ENCODE results near the gene TPX2.
"Not testable (repeated sequence)": the region's sequence is repeated elsewhere in the genome, so short reads cannot be mapped to it uniquely, and the experiment has no call there.

The TPX2 gene

GRCh38 chr20:31806564-31807355 is 67.7 kb downstream of the TPX2 start:
- H3K36me3 Mint-ChIP-seq: no peaks in the 10 kb centered on the region
- H3K9me3 Mint-ChIP-seq (ENCODE audit: low read depth): no peaks in the 10 kb centered on the region
- H3K4me1 Mint-ChIP-seq (ENCODE audit: low read depth): peaks cover 13% of the 10 kb centered on the region
- no peaks in the 10 kb centered on the region for H3K27me3 Mint-ChIP-seq
- H3K27ac Mint-ChIP-seq: no peak overlapping the region
- no peak overlapping the region for H3K4me3 Mint-ChIP-seq

- H3K27me3 Mint-ChIP-seq: no peaks in the 10 kb centered on the region
- H3K27ac Mint-ChIP-seq: no peak overlapping the region
- no peaks in the 10 kb centered on the region for H3K36me3 Mint-ChIP-seq
- H3K4me3 Mint-ChIP-seq: no peak overlapping the region
- peaks cover 10% of the 10 kb centered on the region for H3K4me1 Mint-ChIP-seq (ENCODE audit: low read depth)
- no peaks in the 10 kb centered on the region for H3K9me3 Mint-ChIP-seq (ENCODE audit: low read depth)
These were observed 69.4 kb downstream of the TPX2 start for GRCh38 chr20:31808481-31808880.

- Mint-ChIP-seq H3K36me3 (no peaks in the 10 kb centered on the region), H3K9me3 (ENCODE audit: low read depth) (no peaks in the 10 kb centered on the region), H3K4me1 (ENCODE audit: low read depth) (no peaks in the 10 kb centered on the region), H3K27ac (no peak overlapping the region), H3K27me3 (no peaks in the 10 kb centered on the region), H3K4me3 (no peak overlapping the region)
These were observed 70.6 kb downstream of the TPX2 start for GRCh38 chr20:31809661-31810060.

- H3K36me3 Mint-ChIP-seq: no peaks in the 10 kb centered on the region
- H3K4me3 Mint-ChIP-seq: no peak overlapping the region
- no peak overlapping the region for H3K27ac Mint-ChIP-seq
- no peaks in the 10 kb centered on the region for H3K4me1 Mint-ChIP-seq (ENCODE audit: low read depth)
- no peaks in the 10 kb centered on the region for H3K27me3 Mint-ChIP-seq
- H3K9me3 Mint-ChIP-seq (ENCODE audit: low read depth): no peaks in the 10 kb centered on the region
These were observed 72.1 kb downstream of the TPX2 start for GRCh38 chr20:31811198-31811597.

- no peaks in the 10 kb centered on the region for H3K27me3 Mint-ChIP-seq
- H3K36me3 Mint-ChIP-seq: no peaks in the 10 kb centered on the region
- no peaks in the 10 kb centered on the region for H3K9me3 Mint-ChIP-seq (ENCODE audit: low read depth)
- H3K27ac Mint-ChIP-seq: no peak overlapping the region
- H3K4me1 Mint-ChIP-seq (ENCODE audit: low read depth): no peaks in the 10 kb centered on the region
- H3K4me3 Mint-ChIP-seq: no peak overlapping the region
These were observed 73.0 kb downstream of the TPX2 start for GRCh38 chr20:31811796-31812728.

- Mint-ChIP-seq H3K9me3 (ENCODE audit: low read depth) (no peaks in the 10 kb centered on the region), H3K4me1 (ENCODE audit: low read depth) (no peaks in the 10 kb centered on the region), H3K27ac (no peak overlapping the region), H3K36me3 (no peaks in the 10 kb centered on the region), H3K4me3 (no peak overlapping the region), H3K27me3 (no peaks in the 10 kb centered on the region)
These were observed 74.5 kb downstream of the TPX2 start for GRCh38 chr20:31813611-31814010.

- not testable (repeated sequence) for H3K27ac Mint-ChIP-seq
These were observed 75.1 kb downstream of the TPX2 start for GRCh38 chr20:31814142-31814541.

DNA sequence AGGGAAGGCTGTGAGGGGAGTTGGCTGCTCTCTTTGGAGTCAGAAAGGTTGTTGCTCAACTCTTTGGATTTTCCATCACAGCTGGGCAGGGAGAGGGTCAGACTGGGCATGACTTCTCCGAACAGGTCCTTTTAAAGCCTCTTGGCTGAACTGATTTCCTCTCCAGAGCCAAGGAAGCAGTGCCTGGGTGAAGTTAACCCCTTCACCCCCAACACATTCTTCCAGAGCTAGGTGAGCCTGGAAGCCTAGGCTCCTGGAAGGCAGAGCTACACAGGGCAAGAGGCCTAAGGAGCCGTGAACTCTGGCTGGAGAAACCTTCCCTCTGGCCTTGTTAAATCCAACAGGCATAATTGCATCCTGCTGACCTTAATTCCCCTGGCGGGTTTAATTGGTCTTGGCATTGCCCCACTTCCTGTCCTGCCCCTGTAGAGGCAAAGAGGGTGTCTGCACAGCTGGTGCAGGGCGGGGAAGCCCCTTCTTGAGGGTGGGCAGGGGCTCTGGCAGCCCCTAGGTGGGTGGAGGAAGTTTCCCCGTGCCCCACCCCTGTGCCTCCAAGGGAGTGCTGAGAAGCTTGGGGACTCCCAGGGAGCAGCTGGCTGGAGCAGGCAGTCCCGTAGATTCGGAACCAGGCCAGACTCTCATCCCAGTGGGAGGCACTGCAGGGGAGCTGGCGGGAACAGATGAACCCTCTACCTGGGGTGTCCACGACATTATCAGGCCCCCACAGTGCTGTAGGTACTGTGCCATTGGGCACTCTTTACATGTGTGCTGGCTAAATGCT is 76.5 kb downstream of the TPX2 start:
- H3K27ac Mint-ChIP-seq: no peak overlapping the region
- no peaks in the 10 kb centered on the region for H3K36me3 Mint-ChIP-seq
- H3K27me3 Mint-ChIP-seq: no peaks in the 10 kb centered on the region
- no peaks in the 10 kb centered on the region for H3K9me3 Mint-ChIP-seq (ENCODE audit: low read depth)
- no peak overlapping the region for H3K4me3 Mint-ChIP-seq
- no peaks in the 10 kb centered on the region for H3K4me1 Mint-ChIP-seq (ENCODE audit: low read depth)

More at GRCh38 chr20:31814142-31814541, 75.1 kb downstream of the TPX2 start:
- H3K4me1 Mint-ChIP-seq (ENCODE audit: low read depth); H3K4me3 Mint-ChIP-seq; H3K27me3 Mint-ChIP-seq; H3K36me3 Mint-ChIP-seq; H3K9me3 Mint-ChIP-seq (ENCODE audit: low read depth): not testable (repeated sequence)

DNA sequence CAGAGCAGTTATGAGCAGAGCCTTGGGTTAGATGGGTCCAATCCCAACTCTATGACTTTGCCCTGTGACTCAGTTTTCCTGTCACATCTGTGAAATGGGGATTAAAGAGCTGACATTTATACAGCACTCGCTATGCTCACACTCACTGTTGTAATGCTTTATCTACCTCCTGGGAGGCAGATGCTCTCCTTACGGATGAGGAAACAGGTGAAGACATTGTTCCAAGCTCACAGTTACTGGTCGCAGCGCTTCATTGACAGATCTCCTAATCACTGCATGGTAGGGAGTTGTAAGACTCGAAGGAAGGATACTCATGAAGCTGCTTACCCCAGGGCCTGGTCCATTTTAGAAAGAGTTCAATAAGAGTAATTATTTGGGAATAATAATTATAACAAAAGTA is 77.1 kb downstream of the TPX2 start:
- Mint-ChIP-seq H3K27me3 (no peaks in the 10 kb centered on the region), H3K9me3 (ENCODE audit: low read depth) (no peaks in the 10 kb centered on the region), H3K27ac (no peak overlapping the region), H3K4me1 (ENCODE audit: low read depth) (no peaks in the 10 kb centered on the region), H3K4me3 (no peak overlapping the region), H3K36me3 (no peaks in the 10 kb centered on the region)

- H3K36me3 Mint-ChIP-seq: no peaks in the 10 kb centered on the region
- no peaks in the 10 kb centered on the region for H3K4me1 Mint-ChIP-seq (ENCODE audit: low read depth)
- H3K27ac Mint-ChIP-seq: no peak overlapping the region
- no peak overlapping the region for H3K4me3 Mint-ChIP-seq
- H3K9me3 Mint-ChIP-seq (ENCODE audit: low read depth): no peaks in the 10 kb centered on the region
- no peaks in the 10 kb centered on the region for H3K27me3 Mint-ChIP-seq
These were observed 78.4 kb downstream of the TPX2 start for GRCh38 chr20:31817461-31817860.

DNA sequence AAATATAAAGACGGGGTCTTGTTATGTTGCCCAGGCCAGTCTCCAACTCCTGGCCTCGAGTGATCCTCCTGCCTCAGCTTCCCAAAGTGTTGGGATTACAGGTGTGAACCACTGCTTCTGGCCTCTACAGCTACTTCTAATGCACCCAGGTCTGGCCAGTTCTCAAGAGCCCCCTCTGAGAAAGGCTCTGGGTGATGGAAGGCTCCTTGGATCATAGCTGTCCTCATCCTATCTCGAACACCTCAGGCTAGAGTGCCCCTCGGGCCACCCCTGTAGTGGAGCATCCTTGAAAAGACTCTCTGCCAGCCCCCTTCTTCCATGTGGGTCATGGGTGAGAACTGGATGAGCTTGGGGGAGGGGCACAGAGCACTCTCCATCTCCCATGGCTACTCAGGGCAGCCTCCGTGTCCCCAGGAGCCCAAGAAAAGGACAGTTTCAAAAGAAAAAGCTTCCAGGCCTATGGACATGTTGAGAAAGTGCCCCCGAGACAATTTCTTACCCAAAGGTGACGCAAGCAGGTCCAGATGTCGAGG is 79.4 kb downstream of the TPX2 start:
- Mint-ChIP-seq H3K27me3 (no peaks in the 10 kb centered on the region), H3K36me3 (no peaks in the 10 kb centered on the region), H3K4me3 (no peak overlapping the region), H3K9me3 (ENCODE audit: low read depth) (no peaks in the 10 kb centered on the region), H3K27ac (no peak overlapping the region), H3K4me1 (ENCODE audit: low read depth) (no peaks in the 10 kb centered on the region)

DNA sequence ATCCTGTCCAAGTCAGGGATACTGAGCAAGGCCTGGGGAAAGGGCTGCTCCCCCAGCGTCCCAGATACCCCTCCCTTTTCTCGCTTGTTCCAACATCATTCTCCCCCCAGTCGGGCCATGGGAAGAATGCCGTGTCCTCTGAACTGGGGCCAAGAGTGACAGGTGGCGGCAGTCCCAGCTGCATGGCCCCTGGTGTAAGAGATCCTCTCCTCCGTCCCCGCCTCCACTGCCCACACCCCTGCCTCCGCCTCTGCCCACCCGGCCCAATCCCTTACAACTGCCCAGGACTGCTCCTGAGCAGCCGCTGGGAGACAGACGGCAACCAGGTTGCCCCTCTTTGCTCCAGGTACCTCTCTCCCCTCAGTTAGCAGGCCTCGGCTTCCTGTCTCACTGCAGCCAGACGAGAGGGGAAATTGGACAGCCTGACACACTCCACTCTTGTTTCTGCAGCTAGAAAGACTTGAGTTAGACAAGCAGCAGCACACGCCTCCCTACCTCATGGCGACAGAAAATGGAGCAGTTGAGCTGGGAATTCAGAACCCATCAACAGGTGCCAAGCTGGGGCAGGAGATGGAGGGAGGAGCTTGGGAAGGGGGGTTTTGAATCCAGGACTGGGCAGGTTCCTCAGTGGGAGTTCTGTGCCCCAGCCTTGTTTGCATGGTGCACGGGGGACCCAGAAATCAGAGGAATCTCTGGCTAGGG is 80.1 kb downstream of the TPX2 start, which contains the start of gene MYLK2:
Gene MYLK2, plus strand, starts transcription at position 274 of the 702 bp plus-strand sequence. Its CDS starts 225 bp downstream, at position 499.
- no peaks in the 10 kb centered on the region for H3K36me3 Mint-ChIP-seq
- no peak within 1 kb of the TSS for H3K4me3 Mint-ChIP-seq

GRCh38 chr20:31820228-31820627 is 81.1 kb downstream of the TPX2 start:
- H3K36me3 Mint-ChIP-seq: no peaks in the 10 kb centered on the region
- no peaks in the 10 kb centered on the region for H3K4me1 Mint-ChIP-seq (ENCODE audit: low read depth)
- no peak overlapping the region for H3K27ac Mint-ChIP-seq
- no peaks in the 10 kb centered on the region for H3K9me3 Mint-ChIP-seq (ENCODE audit: low read depth)
- H3K27me3 Mint-ChIP-seq: no peaks in the 10 kb centered on the region
- no peak overlapping the region for H3K4me3 Mint-ChIP-seq

More for the DNA sequence above, 80.1 kb downstream of the TPX2 start, which contains the start of gene MYLK2:
- H3K27ac Mint-ChIP-seq: no peak within 1 kb of the TSS
- no peaks in the 10 kb centered on the region for H3K9me3 Mint-ChIP-seq (ENCODE audit: low read depth)
- H3K27me3 Mint-ChIP-seq: no peaks in the 10 kb centered on the region
- H3K4me1 Mint-ChIP-seq (ENCODE audit: low read depth): no peaks in the 10 kb centered on the region

DNA sequence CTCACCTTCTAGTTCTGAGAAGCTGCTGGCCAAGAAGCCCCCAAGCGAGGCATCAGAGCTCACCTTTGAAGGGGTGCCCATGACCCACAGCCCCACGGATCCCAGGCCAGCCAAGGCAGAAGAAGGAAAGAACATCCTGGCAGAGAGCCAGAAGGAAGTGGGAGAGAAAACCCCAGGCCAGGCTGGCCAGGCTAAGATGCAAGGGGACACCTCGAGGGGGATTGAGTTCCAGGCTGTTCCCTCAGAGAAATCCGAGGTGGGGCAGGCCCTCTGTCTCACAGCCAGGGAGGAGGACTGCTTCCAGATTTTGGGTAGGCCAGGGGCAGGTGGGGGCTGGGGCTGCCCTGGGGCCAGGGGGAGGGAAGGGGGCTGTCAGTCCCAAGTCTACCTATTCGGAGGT is 82.3 kb downstream of the TPX2 start:
- no peaks in the 10 kb centered on the region for H3K4me1 Mint-ChIP-seq (ENCODE audit: low read depth)
- H3K27ac Mint-ChIP-seq: no peak overlapping the region
- no peaks in the 10 kb centered on the region for H3K9me3 Mint-ChIP-seq (ENCODE audit: low read depth)
- H3K36me3 Mint-ChIP-seq: no peaks in the 10 kb centered on the region
- no peaks in the 10 kb centered on the region for H3K27me3 Mint-ChIP-seq
- no peak overlapping the region for H3K4me3 Mint-ChIP-seq
